Endothelial cell of umbilical vein (primary cell): ENCODE data around the gene IRS1. TPM values are rescaled to one million over a fixed set of nuclear protein-coding genes. Genes with fewer than 3 reads are reported as not detected.

Experiments
- BruUV-seq: library from RNA; stranded (reverse); fragments of 400-500 nt; replicated peaks from 2 replicates; lab custom pipeline; 2021; lab: Mats Ljungman, UMichigan
- CTCF ChIA-PET: fragments of 300-600, 350-600 bp; sonication (Branson Sonifier 250); formaldehyde crosslinking; loops from one replicate; lab custom pipeline; 2021; ENCODE audit warnings: antibody characterized with exemption, inconsistent platforms; lab: Charles Lee
- POLR2A ChIA-PET: fragments of 300-600, 350-600 bp; sonication (Branson Sonifier 250); formaldehyde crosslinking; loops from one replicate; lab custom pipeline; 2021; ENCODE audit warnings: antibody characterized with exemption, inconsistent platforms; lab: Charles Lee
- DNase-seq: peaks from one replicate; pipeline ENCODE4 v3.0.0-alpha.2; 2011; ENCODE audit warnings: low read depth, low spot score
- FAIRE-seq: peaks from 2 replicates; lab custom pipeline; 2011; peaks lifted over from hg19 to GRCh38; lab: Jason Lieb, UNC
- H2AFZ ChIP-seq: 2 replicates; pipeline ENCODE4 v1.6.0; 2012; ENCODE audit warnings: low read depth, low read length, control low read depth, inconsistent platforms
- H3K27ac ChIP-seq: 2 replicates; pipeline ENCODE4 v1.5.1; 2011; ENCODE audit warnings: low read depth, mild to moderate bottlenecking, control low read depth, low read length, moderate library complexity; ENCODE audit not compliant: insufficient read depth
- H3K27me3 ChIP-seq, 2 experiments: 2 replicates each; pipeline versions ENCODE4 v1.6.0 to v1.6.1; 2011; ENCODE audit warnings: low read length in 2 of 2, mixed read lengths in 1 of 2; ENCODE audit not compliant: control insufficient read depth in 2 of 2, insufficient read depth in 2 of 2
- H3K36me3 ChIP-seq, 2 experiments: 2 replicates in 1 of 2; 3 replicates in 1 of 2; pipeline ENCODE4 v1.5.1; 2011; ENCODE audit warnings: low read length in 2 of 2, mild to moderate bottlenecking in 1 of 2, moderate library complexity in 1 of 2; ENCODE audit not compliant: control insufficient read depth in 2 of 2, insufficient read depth in 2 of 2; ENCODE audit errors: extremely low read depth in 1 of 2
- H3K4me1 ChIP-seq: 3 replicates; pipeline ENCODE4 v1.5.1; 2011; ENCODE audit warnings: mild to moderate bottlenecking, low read length; ENCODE audit not compliant: control insufficient read depth, insufficient read depth; ENCODE audit errors: extremely low read depth
- H3K4me2 ChIP-seq: 2 replicates; pipeline ENCODE4 v1.6.1; 2011; ENCODE audit warnings: low read length, control low read depth, mixed read lengths; ENCODE audit not compliant: insufficient read depth
- H3K4me3 ChIP-seq, 3 experiments: fragments of 200-600 bp in 1 of 3; sonication (generic), shearing (Covaris generic) in 1 of 3; replicated peaks in 1 of 3; 2 replicates each; pipeline ENCODE4 v1.5.1; 2011 to 2016; ENCODE audit warnings: control low read depth in 3 of 3, low read length in 3 of 3, mild to moderate bottlenecking in 2 of 3, inconsistent platforms in 1 of 3, low read depth in 1 of 3, moderate library complexity in 1 of 3; ENCODE audit not compliant: insufficient read depth in 1 of 3
- H3K79me2 ChIP-seq: 2 replicates; pipeline ENCODE4 v1.6.0; 2012; ENCODE audit warnings: low read length, inconsistent platforms; ENCODE audit not compliant: control insufficient read depth, insufficient read depth
- H3K9ac ChIP-seq: replicated peaks from 2 replicates; pipeline ENCODE3; 2011; ENCODE audit warnings: low read length, control low read depth; ENCODE audit not compliant: insufficient read depth; ENCODE audit errors: extremely low read depth
- H3K9me1 ChIP-seq: replicated peaks from 3 replicates; pipeline ENCODE4 v1.6.0; 2011; ENCODE audit warnings: mild to moderate bottlenecking, low read length; ENCODE audit not compliant: control insufficient read depth, insufficient read depth; ENCODE audit errors: extremely low read depth
- H3K9me3 ChIP-seq: replicated peaks from 2 replicates; pipeline ENCODE4 v1.5.1; 2012; ENCODE audit warnings: low read length, inconsistent platforms; ENCODE audit not compliant: control insufficient read depth, insufficient read depth
- H4K20me1 ChIP-seq: replicated peaks from 2 replicates; pipeline ENCODE3; 2011; ENCODE audit warnings: mild to moderate bottlenecking, low read length; ENCODE audit not compliant: control insufficient read depth, insufficient read depth; ENCODE audit errors: extremely low read depth
- MAX ChIP-seq: IDR thresholded peaks from 2 replicates; pipeline ENCODE4 v1.6.1; 2011; ENCODE audit not compliant: insufficient read depth, insufficient read length
- POLR2A ChIP-seq: IDR thresholded peaks from 2 replicates; pipeline ENCODE4 v1.6.1; 2012; ENCODE audit warnings: low read depth, mild to moderate bottlenecking, control low read depth, low read length
- POLR2AphosphoS5 ChIP-seq: IDR thresholded peaks from 2 replicates; pipeline ENCODE4 v1.6.1; 2012; ENCODE audit warnings: low read depth, mild to moderate bottlenecking, control low read depth, low read length, moderate library complexity; ENCODE audit not compliant: insufficient read depth
- dilution Hi-C: fragments of 300-500 bp; cut with MboI; formaldehyde crosslinking; loops from one replicate; pipeline ENCODE4 v1.15.0; 2019; ENCODE audit warnings: low sequenced_read_pairs; ENCODE audit not compliant: extremely low pct_ligation_motif_present
- intact Hi-C: fragments of 100-400 bp; cut with micrococcal nuclease; formaldehyde crosslinking; loops from one replicate; pipeline ENCODE4 v1.10.0; 2022
- polyA plus RNA-seq, 4 experiments: library from polyadenylated mRNA; depleted of rRNA in 3 of 4; stranded (reverse) in 3 of 4; unstranded in 1 of 4; fragments of >200 nt; gene quantifications; 2 replicates each; pipeline versions ENCODE4 v1.2.1 to v1.2.3, GENCODE V29; 2011 to 2012; ENCODE audit warnings: missing spikeins in 1 of 4
- total RNA-seq: library from RNA; stranded (reverse); gene quantifications from 2 replicates; pipeline ENCODE4 v1.2.3, GENCODE V29; 2021
- TF ChIP-seq, protein P1 (sequence below), 2 donors: IDR thresholded peaks; 1 replicate in 1 of 2; 2 replicates in 1 of 2; pipeline ENCODE4 v1.5.1; 2011; ENCODE audit warnings: low read length in 2 of 2, mild to moderate bottlenecking in 2 of 2, moderate library complexity in 2 of 2, control low read depth in 1 of 2, inconsistent platforms in 1 of 2, low read depth in 1 of 2; ENCODE audit not compliant: insufficient read depth in 1 of 2; ENCODE audit errors: extremely low read depth in 1 of 2

IRS1 gene
- total and polyA plus RNA-seq, 2 donors (not counting 3 experiments of a cell fraction or from before 2014, with no cell fraction given): 0.10 to 0.11 TPM

GRCh38 chr2:226838722-226839121 lies 39.1 kb upstream of the IRS1 start:
- intact Hi-C loops (loop anchor here (5.0 kb wide), 2 partner anchors 186 to 979 kb away; no protein-coding TSS in a partner anchor), dilution Hi-C loops (no loop called here)
- DNase-seq (no peak), FAIRE-seq (no peak)
- Histone ChIP-seq H3K9ac (no peak overlapping the region), H3K27ac (no peak overlapping the region), H3K79me2 (peaks cover 2% of the 10 kb centered on the region), H3K27me3 (no peaks in the 10 kb centered on the region), H3K4me1 (peaks cover 16% of the 10 kb centered on the region), H3K4me3 (no peak overlapping the region), H3K9me3 (no peaks in the 10 kb centered on the region), H3K9me1 (no peaks in the 10 kb centered on the region), H3K4me2 (no peak overlapping the region), H2AFZ (no peak overlapping the region), H3K36me3 (no peaks in the 10 kb centered on the region), H4K20me1 (no peaks in the 10 kb centered on the region)
- TF ChIP-seq POLR2A (no peak), POLR2AphosphoS5 (no peak), MAX (no peak)
- TF ChIP-seq, protein P1, sequence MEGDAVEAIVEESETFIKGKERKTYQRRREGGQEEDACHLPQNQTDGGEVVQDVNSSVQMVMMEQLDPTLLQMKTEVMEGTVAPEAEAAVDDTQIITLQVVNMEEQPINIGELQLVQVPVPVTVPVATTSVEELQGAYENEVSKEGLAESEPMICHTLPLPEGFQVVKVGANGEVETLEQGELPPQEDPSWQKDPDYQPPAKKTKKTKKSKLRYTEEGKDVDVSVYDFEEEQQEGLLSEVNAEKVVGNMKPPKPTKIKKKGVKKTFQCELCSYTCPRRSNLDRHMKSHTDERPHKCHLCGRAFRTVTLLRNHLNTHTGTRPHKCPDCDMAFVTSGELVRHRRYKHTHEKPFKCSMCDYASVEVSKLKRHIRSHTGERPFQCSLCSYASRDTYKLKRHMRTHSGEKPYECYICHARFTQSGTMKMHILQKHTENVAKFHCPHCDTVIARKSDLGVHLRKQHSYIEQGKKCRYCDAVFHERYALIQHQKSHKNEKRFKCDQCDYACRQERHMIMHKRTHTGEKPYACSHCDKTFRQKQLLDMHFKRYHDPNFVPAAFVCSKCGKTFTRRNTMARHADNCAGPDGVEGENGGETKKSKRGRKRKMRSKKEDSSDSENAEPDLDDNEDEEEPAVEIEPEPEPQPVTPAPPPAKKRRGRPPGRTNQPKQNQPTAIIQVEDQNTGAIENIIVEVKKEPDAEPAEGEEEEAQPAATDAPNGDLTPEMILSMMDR (IDR thresholded peaks at IDR 0.05; ENCODE audit: extremely low read depth in 1 of 2, insufficient read depth in 1 of 2, low read depth in 1 of 2, low read length in 2 of 2): no peak
- no TSS peak for BruUV-seq
- ChIA-PET POLR2A (no interaction called here), CTCF (interaction anchor here (2.0 kb wide), 1 partner anchor 36 kb away, joined by 5 read pairs; no protein-coding TSS in a partner anchor)
